ENCODE results near the gene PPP1R2C.

Gene PPP1R2C

GRCh38 chrX:42754115-42754514 is 23.8 kb downstream of the PPP1R2C start:
- TF ChIP-seq CTCF (IDR thresholded peaks at IDR 0.05; ENCODE audit: low read depth, low read length) = no peak
- no peak for DNase-seq (ENCODE audit: low read depth in 2 of 2)
- H3K4me3 ChIP-seq (replicated peaks in 1 of 2; ENCODE audit: low read depth in 2 of 2, low read length in 2 of 2) = no peak overlapping the region

GRCh38 chrX:42752730-42753129 is 25.2 kb downstream of the PPP1R2C start:
- H3K4me3 ChIP-seq (replicated peaks in 1 of 2; ENCODE audit: low read depth in 2 of 2, low read length in 2 of 2) = no peak overlapping the region
- DNase-seq (ENCODE audit: low read depth in 2 of 2) = peak in 1 of 2 donors; percentile 24
- no peak for TF ChIP-seq CTCF (IDR thresholded peaks at IDR 0.05; ENCODE audit: low read depth, low read length)

- TF ChIP-seq CTCF (IDR thresholded peaks at IDR 0.05; ENCODE audit: low read depth, low read length) = no peak
- DNase-seq (ENCODE audit: low read depth in 2 of 2) = peak in 1 of 2 donors; percentile 54
- H3K4me3 ChIP-seq (replicated peaks in 1 of 2; ENCODE audit: low read depth in 2 of 2, low read length in 2 of 2) = no peak overlapping the region
Observed at GRCh38 chrX:42751573-42751972, 26.4 kb downstream of the PPP1R2C start.

GRCh38 chrX:42748067-42748850 is 29.7 kb downstream of the PPP1R2C start:
- peak; percentile 53 to 56 for DNase-seq (ENCODE audit: low read depth in 2 of 2)
- TF ChIP-seq CTCF (IDR thresholded peaks at IDR 0.05; ENCODE audit: low read depth, low read length) = no peak

GRCh38 chrX:42746606-42747005 is 31.4 kb downstream of the PPP1R2C start:
- DNase-seq (ENCODE audit: low read depth in 2 of 2) = peak; percentile 86 to 90
- H3K4me3 ChIP-seq (replicated peaks in 1 of 2; ENCODE audit: low read depth in 2 of 2, low read length in 2 of 2) = no peak overlapping the region
- TF ChIP-seq CTCF (IDR thresholded peaks at IDR 0.05; ENCODE audit: low read depth, low read length) = no peak

More at GRCh38 chrX:42748067-42748850, 29.7 kb downstream of the PPP1R2C start:
- no peak overlapping the region for H3K4me3 ChIP-seq (replicated peaks in 1 of 2; ENCODE audit: low read depth in 2 of 2, low read length in 2 of 2)

GRCh38 chrX:42740456-42740855 is 37.5 kb downstream of the PPP1R2C start:
- no peak for TF ChIP-seq CTCF (IDR thresholded peaks at IDR 0.05; ENCODE audit: low read depth, low read length)
- no peak for DNase-seq (ENCODE audit: low read depth in 2 of 2)
- no peak overlapping the region for H3K4me3 ChIP-seq (replicated peaks in 1 of 2; ENCODE audit: low read depth in 2 of 2, low read length in 2 of 2)

Data from cardiac fibroblast (primary cell).